NCI-H2171 (cell line): ENCODE results near the gene NSMCE3.

Source experiments
- DNase-seq: peaks from one replicate; lab custom pipeline; 2025; lab: John Stamatoyannopoulos, UW

Gene NSMCE3

GRCh38 chr15:29220852-29221251, 48.8 kb downstream of the NSMCE3 start:
- no peak for DNase-seq

GRCh38 chr15:29216955-29217354, 52.7 kb downstream of the NSMCE3 start:
- DNase-seq, result no peak
